ENCODE data around the gene ZNF598.
A peak's percentile ranks its signal among the peaks of the same experiment; 100 is the strongest.
"Not testable (repeated sequence)": the region's sequence is repeated elsewhere in the genome, so short reads cannot be mapped to it uniquely, and the experiment has no call there.

Gene ZNF598

GRCh38 chr16:1975432-1976215, 34.0 kb downstream of the ZNF598 start:
- DNase-seq (ENCODE audit: low spot score) = no peak

DNA sequence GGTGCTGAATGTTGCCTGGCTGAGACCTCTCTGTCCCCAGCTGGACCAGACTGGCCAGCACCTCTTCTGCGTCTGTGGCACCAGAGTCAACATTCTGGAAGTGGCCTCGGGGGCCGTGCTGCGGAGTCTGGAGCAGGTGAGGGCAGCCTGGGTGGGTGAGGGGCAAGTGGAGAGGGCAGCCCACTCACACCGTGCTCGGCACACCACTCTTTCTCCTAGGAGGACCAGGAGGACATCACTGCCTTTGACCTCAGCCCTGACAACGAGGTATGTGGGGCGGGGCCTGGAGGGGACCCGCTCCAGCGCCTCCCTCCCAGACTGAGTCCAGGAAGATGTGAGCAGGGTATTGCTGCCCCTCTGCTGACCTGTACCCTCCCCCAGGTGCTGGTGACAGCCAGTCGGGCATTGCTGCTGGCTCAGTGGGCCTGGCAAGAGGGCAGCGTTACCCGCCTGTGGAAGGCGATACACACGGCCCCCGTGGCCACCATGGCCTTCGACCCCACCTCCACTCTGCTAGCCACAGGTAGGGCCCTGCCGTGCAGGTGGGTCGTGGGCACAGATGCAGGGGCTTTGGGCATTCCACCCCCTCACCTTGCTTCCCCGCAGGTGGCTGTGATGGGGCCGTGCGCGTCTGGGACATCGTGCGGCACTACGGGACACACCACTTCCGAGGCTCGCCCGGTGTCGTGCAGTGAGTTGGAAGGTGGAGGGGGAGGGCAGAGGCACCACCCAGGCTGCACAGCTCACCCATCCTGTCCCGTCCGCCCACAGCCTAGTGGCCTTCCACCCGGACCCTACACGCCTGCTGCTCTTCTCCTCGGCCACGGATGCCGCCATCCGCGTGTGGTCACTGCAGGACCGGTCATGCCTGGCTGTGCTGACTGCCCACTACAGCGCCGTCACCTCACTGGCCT, 35.2 kb downstream of the ZNF598 start:
- no peak for DNase-seq (ENCODE audit: low spot score)

DNA sequence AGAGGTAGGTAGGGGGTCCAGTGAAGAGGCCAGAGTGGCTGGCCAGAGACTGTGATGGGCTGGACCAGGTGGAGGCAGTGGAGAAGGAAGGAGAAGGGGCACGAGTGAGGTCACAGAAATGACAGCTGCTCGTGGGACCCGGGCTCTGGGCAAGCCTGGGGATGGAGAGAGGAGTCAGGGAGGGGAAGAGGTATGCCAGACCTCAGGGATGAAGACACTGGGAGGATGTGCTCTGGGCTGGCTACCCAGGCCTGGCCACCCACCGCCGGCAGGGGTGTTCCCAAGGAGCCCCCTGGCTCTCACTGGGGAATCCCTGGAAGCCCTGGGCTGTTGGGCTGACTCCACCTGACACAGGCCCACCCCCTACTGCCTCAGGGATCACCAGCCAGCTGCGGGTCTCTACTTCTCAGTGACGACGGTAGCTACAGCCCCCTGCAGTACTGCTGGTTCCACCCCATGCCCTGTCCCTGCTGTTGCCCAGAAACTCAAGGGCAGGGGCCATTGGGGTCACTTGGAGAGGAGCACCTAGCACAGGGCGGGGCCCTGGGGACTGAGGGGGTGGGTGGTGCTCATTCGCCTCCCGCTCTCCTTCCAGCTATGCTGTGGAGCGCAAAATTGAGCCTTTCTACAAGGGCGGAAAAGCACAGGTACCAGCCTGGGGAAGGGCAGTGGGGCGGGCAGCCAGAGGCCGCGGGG, 36.0 kb downstream of the ZNF598 start:
- no peak for DNase-seq (ENCODE audit: low spot score)

GRCh38 chr16:1972490-1972877, 37.1 kb downstream of the ZNF598 start:
- no peak for DNase-seq (ENCODE audit: low spot score)

DNA sequence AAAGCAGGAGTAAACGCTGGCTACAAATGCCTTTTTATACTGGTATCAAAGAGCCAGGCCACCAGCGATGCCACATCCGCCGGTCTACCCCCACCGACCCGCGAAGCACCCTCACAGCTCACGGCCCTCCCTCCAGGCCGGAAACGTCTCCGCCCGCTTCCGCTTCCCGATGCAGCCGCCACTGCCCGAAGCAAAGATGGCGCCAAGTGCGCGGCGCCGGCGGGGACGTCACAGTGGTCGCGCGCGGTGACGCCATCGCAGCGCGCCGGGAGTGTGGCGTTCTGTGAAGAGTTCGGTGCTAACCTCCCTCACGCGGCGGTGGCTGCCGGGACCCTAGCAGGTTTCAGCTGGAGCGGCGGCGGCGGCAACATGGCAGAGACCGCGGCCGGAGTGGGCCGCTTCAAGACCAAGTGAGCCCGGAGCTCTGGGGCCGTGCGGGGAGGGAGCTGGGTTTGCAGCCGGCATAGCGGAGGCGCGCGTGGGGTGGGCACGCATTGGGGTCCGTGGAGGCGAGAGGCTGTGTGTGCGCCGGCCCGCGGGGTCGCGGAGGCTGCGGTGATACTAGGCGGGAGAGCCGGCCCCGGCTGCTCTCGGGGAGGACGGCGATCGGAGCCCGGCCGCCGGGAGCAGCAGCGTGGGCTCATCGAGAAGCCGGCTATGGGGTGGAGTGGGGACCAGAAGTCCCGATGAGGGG, 37.7 kb downstream of the ZNF598 start, which contains the start of gene TBL3:
TSS of gene TBL3 (plus strand) at position 258 of the 694 bp plus-strand sequence. CDS start at position 370, 112 bp downstream.
- peak; percentile 95 for DNase-seq (ENCODE audit: low spot score)

GRCh38 chr16:1968146-1968953, 41.3 kb downstream of the ZNF598 start:
- DNase-seq (ENCODE audit: low spot score) = no peak

DNA sequence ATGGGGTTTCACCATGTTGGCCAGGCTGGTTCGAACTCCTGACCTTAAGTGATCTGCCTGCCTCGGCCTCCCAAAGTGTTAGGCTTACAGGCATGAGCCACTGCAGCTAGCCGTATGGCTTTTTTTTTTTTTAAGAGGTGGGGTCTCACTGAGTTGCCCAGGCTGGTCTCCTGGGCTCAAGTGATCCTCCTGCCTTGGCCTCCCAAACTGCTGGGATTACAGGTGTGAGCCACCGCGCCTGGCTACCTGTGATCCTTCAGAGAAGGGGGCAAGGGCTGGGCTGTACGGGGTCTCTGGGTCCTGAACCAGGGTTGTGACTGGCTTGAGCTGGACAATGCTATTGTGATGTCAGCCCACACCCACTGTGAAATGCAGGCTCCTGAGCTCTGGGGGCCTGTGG, 43.2 kb downstream of the ZNF598 start, which contains the start of gene RNF151:
TSS of gene RNF151 (plus strand) at position 397 of the 400 bp plus-strand sequence. CDS start 26 bp downstream, outside the sequence.
- DNase-seq (ENCODE audit: low spot score) = no peak

- no peak for DNase-seq (ENCODE audit: low spot score)
Measured at GRCh38 chr16:1965396-1966001, 44.1 kb downstream of the ZNF598 start.

- peak; percentile 99 for DNase-seq (ENCODE audit: low spot score)
Measured at GRCh38 chr16:1964506-1965395, 44.9 kb downstream of the ZNF598 start, which contains the start of gene RPS2. Gene RPS2 (minus strand): TSS chr16:1964826. CDS start chr16:1964625, 201 bp downstream.

DNA sequence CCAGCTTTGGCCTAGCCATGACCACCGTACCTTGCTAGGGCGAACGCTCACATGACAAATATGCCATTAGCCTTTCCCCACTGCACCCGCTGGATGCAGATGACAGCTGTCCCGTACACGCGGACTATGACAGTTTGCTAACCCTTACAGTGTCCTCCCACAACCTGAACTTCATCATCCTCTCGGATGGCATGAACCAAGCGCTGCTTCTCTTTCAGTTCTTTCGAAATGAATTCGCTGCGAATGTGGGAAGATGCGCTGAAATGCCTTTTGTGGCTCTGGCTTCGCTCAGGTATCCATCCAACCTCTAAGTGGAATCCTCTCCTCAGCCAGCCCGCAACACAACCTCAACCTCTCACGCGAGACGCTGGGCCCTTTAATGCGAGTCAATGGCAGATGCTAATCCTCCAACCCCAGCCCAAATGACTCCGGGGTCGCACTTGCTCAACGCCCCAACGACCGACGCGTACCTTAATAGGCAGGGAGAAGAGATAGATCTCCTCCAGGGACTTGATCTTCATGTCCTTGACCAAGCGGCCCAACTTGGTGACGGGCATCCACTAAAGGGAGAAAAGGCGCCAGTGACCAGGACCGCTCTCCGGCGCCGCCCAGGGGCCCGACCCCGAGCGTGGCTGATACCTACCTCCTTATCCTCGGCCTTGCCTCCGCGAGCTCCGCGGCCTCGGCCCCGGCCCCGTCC, 45.7 kb downstream of the ZNF598 start:
- no peak for DNase-seq (ENCODE audit: low spot score)

- not testable (repeated sequence) for DNase-seq (ENCODE audit: low spot score)
Measured at GRCh38 chr16:1962161-1963153, 47.2 kb downstream of the ZNF598 start.

GRCh38 chr16:1961651-1962067, 48.0 kb downstream of the ZNF598 start:
- no peak for DNase-seq (ENCODE audit: low spot score)

GRCh38 chr16:1960665-1961630, 48.7 kb downstream of the ZNF598 start:
- DNase-seq (ENCODE audit: low spot score) = no peak

DNA sequence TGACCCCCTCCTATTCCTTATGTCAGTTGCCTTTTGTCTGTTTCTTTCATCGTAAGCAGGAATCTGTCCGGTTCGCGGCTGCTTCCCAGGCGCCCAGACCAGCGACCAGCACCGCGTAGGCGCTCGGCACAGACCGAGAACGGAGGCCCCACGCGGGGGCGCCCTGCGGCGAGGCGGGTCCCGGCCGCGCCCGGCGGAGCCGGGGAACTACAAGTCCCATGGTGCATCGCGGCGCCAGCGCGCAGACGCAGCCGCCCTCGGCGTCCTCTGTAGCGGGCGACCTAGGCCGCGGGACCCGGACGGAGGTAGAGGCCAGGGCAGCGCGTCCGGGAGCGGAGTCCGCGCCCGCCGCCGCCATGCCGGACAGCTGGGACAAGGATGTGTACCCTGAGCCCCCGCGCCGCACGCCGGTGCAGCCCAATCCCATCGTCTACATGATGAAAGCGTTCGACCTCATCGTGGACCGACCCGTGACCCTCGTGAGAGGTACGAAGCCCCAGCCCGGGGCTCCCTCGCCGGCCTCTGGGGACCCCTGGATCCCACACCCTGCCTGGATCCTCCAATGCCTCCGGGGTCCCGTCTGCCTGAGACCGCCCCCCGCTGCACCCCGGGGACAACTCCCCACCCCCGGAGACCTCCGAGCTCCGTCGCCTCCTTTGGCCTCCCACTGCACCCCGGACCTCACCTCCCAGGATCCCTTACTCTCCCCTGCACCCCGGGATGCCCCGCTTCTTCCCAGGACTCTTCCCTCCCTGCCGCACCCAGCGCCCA, 50.2 kb downstream of the ZNF598 start, which contains the start of gene NDUFB10:
TSS of gene NDUFB10 (plus strand) at position 270 of the 771 bp plus-strand sequence. CDS start at position 357, 87 bp downstream.
- peak; percentile 88 for DNase-seq (ENCODE audit: low spot score)

GRCh38 chr16:1958715-1959268, 50.8 kb downstream of the ZNF598 start:
- no peak for DNase-seq (ENCODE audit: low spot score)

All from Ammon's horn (tissue), 1 donor.